Stimulated activated CD4-positive, alpha-beta T cell treated with anti-CD3 and anti-CD28 coated beads, Interleukin-12 subunit alpha, Interleukin-12 subunit beta, amount 100 ng/mL, for 48 hours (primary cell): ENCODE data around the gene PLEKHG4B.
"Not testable (repeated sequence)": the region's sequence is repeated elsewhere in the genome, so short reads cannot be mapped to it uniquely, and the experiment has no call there.

ENCODE experiments used
- DNase-seq, 3 donors: peaks; one replicate each; pipeline ENCODE4 v3.0.0-alpha.2; 2020; ENCODE audit warnings: low read depth in 2 of 3, low spot score in 1 of 3

The PLEKHG4B gene

DNA sequence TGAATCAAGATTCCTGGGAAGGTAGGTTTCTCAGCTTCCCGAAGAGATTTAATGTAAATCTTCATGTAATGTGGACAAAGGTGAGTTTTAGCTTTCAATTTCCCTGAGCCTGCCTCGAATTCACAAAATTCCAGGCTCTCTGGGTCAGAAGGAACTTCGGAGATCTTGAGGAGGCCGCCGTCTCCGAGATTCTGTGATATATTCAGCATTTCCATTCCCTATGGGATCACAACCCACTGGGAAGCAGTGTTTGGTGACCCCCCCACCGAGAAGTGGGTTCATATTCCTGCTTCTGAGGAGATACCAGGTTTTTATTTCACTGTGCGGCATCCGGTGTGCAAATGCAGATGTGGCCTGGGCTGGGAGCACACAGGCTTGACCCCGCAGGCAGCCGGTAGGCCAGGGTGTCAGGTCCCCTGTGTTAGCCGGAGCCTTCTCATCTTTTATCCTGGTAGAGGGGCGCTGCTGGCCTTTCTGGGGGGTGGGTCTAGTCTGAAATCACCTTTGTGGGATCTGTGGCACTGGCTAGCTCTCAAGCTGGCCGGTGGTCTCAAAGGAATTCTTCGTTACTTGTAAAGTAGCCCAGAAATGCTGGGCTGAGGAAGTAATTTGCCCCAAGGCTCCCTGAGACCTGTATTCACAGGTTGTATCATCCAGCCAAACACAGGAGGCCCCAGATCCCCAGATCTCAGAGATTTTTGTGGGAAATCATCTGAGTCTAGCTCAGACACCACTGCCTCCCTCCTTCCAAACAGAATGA lies 1.4 kb downstream of the PLEKHG4B start:
- DNase-seq: no peak

DNA sequence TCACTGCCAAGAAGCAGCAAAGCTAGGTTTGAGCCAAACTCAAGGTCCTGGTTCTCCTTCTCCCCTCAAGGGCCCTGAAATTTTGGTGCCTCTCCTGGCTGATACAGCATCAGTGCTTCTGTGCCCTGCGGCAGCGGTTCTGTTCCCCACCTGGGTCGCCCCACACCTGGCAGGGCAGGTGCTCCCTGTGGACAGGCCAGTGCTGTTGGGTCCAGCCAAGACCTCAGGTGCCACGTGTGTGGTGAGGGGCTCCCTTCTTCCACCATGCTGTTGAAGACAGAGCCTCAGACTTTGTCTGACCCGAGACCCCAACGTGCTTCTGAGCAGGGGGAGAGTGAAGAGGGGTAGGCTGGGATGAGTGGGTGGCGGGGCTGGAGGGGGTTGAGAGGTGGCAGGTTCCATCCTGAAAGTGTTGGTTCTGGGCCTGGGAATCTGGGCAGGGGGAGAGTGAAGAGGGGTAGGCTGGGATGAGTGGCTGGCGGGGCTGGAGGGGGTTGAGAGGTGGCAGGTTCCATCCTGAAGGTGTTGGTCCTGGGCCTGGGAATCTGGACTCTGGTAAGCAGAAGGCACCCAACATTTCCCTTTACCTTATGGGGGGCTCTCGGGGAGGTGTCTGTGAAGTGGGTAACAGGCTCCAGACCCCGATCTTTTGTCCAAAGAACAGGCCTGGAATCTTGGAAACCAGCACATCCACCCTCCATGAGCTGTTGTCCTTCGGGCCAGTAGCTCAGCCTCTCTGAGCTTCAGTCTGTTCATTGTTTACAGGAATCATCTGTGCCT lies 2.3 kb downstream of the PLEKHG4B start:
- no peak for DNase-seq

DNA sequence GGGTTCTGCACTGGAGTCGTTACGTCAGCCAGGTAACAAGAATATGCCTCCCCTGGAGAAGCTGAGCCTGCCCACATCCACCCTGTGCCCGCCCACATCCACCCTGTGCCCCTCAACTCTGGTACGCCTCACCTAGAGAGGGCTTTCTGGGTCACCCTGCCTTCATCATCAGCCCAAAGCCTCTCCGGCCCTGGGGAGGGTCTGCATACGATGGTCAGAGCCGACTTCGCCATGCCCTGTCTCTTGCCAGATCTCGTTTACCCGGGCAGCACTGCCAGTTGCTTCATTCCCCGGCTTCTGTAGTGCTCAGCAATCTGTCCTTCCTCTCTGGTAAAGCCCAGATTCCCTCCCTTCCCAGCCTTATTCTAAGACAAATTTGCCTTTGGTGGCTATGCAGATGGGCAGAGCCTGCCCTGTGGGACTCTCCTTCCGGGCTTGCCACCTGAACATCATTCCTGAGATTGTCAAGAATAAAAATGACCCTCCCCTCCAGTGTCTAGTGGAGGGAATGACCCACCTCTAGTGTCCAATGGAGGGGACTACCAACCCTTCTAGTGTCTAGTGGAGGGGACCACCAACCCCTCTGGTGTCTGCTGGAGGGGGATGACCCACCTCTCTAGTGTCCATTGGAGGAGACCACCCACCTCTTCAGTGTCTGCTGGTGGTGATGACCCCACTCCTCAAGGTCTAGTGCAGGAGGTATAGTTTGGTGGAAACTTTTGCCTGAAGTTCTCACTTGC lies 3.4 kb downstream of the PLEKHG4B start:
- no peak for DNase-seq

GRCh38 chr5:96976-97660 lies 5.2 kb downstream of the PLEKHG4B start:
- DNase-seq: no peak

DNA sequence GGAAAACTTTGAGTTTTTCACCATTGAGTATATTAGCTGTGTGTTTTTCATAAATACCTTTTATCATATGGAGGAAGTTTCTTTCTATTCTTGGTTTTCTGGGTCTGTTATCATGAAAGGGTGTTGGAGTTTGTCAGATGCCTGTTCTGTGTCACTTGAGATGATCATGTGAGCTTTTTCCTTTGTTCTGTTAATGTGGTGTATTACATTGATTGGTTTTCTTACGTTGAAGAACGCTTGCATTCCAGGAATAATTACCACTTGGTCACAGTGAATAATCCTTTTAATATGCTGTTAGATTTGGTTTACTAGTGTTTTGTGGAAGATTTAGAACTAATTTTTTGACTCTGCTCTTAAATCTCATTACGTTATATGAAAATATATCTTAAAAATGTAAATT lies 7.8 kb downstream of the PLEKHG4B start:
- no peak for DNase-seq

GRCh38 chr5:102411-103043 lies 10.6 kb downstream of the PLEKHG4B start:
- DNase-seq: no peak

DNA sequence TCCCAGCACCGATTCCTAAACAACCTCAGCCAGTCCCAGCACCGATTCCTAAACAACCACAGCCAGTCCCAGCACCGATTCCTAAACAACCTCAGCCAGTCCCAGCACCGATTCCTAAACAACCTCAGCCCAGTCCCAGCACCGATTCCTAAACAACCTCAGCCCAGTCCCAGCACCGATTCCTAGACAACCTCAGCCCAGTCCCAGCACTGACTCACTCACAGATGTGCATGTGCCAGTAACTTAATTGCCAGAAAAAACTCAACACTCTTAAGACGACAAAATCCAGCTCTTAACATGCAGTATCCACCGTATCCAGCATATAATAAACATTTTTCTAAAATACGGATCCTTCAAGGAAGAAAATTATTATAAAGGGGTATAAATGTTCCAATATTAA lies 12.1 kb downstream of the PLEKHG4B start:
- DNase-seq: not testable (repeated sequence)

- DNase-seq: no peak
These were observed 12.9 kb downstream of the PLEKHG4B start for GRCh38 chr5:104778-105296.

GRCh38 chr5:105504-106070 lies 13.6 kb downstream of the PLEKHG4B start:
- no peak for DNase-seq

DNA sequence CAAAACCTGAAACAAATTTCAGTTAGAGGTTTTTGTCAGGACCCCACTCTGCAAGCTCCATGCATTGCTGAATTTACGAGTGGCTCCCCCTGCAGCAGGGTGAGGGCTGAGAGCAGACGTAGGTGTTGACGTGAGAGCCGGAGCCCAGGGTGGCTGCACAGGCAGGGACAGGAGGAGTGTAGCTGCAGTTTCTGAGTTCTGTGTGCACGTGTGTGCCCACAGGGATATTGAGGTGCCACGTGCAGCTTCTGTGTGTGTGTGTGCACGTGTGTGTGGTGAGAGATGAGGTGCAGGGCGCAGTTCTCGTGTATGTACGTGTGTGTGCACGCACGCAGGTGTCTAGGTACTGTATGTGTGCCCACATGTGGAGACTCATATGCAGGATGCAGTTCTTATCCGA lies 14.6 kb downstream of the PLEKHG4B start:
- DNase-seq: no peak

DNA sequence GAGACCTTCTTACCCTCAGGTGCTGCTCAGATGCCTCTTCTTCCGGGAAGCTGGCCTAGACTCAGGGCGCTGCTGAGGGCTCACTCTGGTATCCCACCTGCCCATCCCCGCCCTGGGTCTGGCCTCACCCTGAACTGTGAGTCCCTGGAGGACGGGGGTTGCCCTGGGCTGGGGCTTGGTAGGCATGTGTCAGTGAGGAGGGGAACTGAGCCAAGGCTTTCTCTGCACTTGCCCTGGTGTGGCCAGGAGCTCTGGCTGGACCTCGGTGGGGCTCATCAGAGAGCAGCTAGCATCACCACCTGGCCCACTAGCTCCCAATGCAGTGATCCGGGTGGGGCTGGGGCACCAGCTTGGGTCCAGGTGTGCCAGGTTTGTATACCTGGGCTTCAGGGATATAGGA lies 15.6 kb downstream of the PLEKHG4B start:
- DNase-seq: no peak

- no peak for DNase-seq
These were observed 17.9 kb downstream of the PLEKHG4B start for GRCh38 chr5:109826-110225.

- no peak for DNase-seq
These were observed 18.4 kb downstream of the PLEKHG4B start for GRCh38 chr5:110270-110888.

DNA sequence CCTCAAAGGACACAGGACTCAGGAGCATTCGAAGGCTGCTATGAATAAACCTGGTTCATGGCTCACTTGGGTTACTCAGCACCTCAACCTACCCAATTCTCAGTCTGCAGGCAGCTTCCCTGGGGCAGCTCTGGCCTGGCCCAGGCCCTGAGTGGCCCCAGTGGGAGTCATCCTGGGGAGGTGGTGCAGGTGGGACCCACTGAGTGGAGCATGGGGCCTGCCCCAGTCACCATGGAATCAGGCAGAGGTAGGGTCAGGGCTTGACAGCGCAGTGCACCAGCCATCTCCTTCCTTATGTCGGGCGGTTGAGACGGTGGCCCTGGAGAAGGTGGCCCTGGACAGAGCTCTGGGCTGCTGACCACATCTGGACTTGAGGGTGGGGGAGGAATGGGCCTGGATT lies 19.2 kb downstream of the PLEKHG4B start:
- DNase-seq: no peak

DNA sequence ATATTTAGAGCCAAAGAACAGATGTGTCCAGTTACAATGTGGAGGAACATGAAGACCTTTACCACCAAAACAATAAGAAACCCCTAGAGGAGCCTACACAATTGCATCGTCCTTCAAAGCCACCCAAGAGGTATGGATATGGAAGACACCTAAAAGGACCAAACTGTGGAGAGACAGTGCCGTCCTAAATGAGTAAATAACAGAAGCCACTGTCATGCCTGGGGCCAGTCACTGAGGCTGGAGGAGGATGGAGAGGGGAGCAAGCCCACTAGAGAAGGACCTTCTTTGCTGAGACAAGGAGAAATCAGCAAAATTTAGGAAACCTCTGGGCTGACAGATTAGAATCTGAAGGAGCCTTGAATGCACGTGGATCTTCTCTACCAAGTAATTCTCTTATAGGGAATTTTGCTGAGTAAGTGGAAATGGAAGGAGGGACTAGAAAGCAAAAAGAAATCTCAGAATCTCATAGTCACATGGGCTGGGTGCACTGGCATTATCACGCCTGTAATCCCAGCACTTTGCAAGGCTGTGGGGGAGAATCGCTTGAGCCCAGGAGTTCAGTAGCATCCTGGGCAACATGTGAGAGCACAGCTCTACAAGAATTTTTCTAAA lies 27.6 kb downstream of the PLEKHG4B start:
- no peak for DNase-seq

- DNase-seq: no peak
These were observed 29.5 kb downstream of the PLEKHG4B start for GRCh38 chr5:121432-121831.

GRCh38 chr5:125815-126214 lies 33.8 kb downstream of the PLEKHG4B start:
- DNase-seq: no peak

GRCh38 chr5:126806-127205 lies 34.8 kb downstream of the PLEKHG4B start:
- no peak for DNase-seq

DNA sequence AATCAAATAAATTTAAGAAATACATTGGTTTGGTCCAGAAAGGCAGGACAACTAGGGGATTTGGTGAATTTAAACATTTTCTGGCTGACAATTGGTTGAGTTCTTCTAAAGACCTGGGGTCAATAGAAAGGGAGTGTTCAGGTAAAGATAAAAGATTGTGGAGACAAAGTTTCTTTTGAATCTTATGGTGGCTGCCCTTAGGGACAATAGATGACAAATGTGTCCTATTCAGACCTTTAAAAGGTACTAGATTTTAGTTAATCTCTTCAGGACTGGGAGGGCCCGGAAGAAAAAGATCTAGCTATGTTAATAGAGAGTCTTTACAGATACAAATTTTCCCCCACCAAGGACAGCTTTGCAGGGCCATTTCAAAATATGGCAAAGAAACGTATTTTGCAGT lies 35.9 kb downstream of the PLEKHG4B start:
- no peak for DNase-seq
